ENCODE measurements around the gene STAT5B. TPM values are rescaled to one million over a fixed set of nuclear protein-coding genes. Genes with fewer than 3 reads are reported as not detected.

STAT5B gene
- total RNA-seq = 20.6 and 22.9 TPM in 2 replicates

GRCh38 chr17:42276359-42276608 lies at the start of gene STAT5B:
Gene STAT5B, minus strand, starts transcription at chr17:42276391. Its CDS starts 44,264 bp downstream, at chr17:42232127.

GRCh38 chr17:42287977-42288802 lies 12.0 kb upstream of the STAT5B start, which contains the start of gene STAT5A:
Gene STAT5A, plus strand, starts transcription at chr17:42288498. Its CDS starts 914 bp downstream, at chr17:42289412.

GRCh38 chr17:42193969-42194899 lies 82.0 kb downstream of the STAT5B start, which contains the start of gene GHDC:
Gene GHDC, minus strand, starts transcription at chr17:42194494. Its CDS starts 913 bp downstream, at chr17:42193581.

GRCh38 chr17:42184713-42185620 lies 91.2 kb downstream of the STAT5B start, which contains the start of gene HCRT:
Gene HCRT, minus strand, starts transcription at chr17:42185452. Its CDS starts 87 bp downstream, at chr17:42185365.

GRCh38 chr17:42180922-42181850 lies 95.0 kb downstream of the STAT5B start, which contains the start of gene KCNH4:
Gene KCNH4, minus strand, starts transcription at chr17:42181142. Its CDS starts 197 bp downstream, at chr17:42180945.

Other genes with a start within 250 kb of the STAT5B start
- gene C17orf113, start 225.8 kb downstream of the STAT5B start, total RNA-seq = 0.18 and 0.49 TPM in 2 replicates
- gene ZNF385C, start 177.9 kb downstream of the STAT5B start, total RNA-seq = not detected in 2 replicates
- 6.3 and 10.4 TPM in 2 replicates for gene DHX58, start 163.7 kb downstream of the STAT5B start, total RNA-seq
- gene KAT2A, start 155.0 kb downstream of the STAT5B start, total RNA-seq = 9.9 and 10.2 TPM in 2 replicates
- gene HSPB9, start 153.6 kb downstream of the STAT5B start, total RNA-seq = not detected in 2 replicates
- 120 and 154 TPM in 2 replicates for gene RAB5C, start 121.4 kb downstream of the STAT5B start, total RNA-seq
- not detected in 2 replicates for gene KCNH4, start 95.2 kb downstream of the STAT5B start, total RNA-seq
- gene HCRT, start 90.9 kb downstream of the STAT5B start, total RNA-seq = not detected in 2 replicates
- 16.8 and 22.5 TPM in 2 replicates for gene GHDC, start 81.9 kb downstream of the STAT5B start, total RNA-seq
- gene STAT5A, start 12.1 kb upstream of the STAT5B start, total RNA-seq = 27.3 and 34.0 TPM in 2 replicates
- 128 and 160 TPM in 2 replicates for gene STAT3, start 112.1 kb upstream of the STAT5B start, total RNA-seq
- gene CAVIN1, start 146.9 kb upstream of the STAT5B start, total RNA-seq = 781 and 918 TPM in 2 replicates
- 20.6 and 22.4 TPM in 2 replicates for gene ATP6V0A1, start 182.5 kb upstream of the STAT5B start, total RNA-seq

All from cardiac atrium fibroblast (primary cell).